GM18873 (cell line): ENCODE results near the gene PRPS2.

ENCODE experiments used
- ATAC-seq: cut with Tn5 transposase; IDR thresholded peaks from one replicate; pipeline ENCODE4 v1.9.1; 2021; ENCODE audit warnings: mild to moderate bottlenecking, moderate library complexity, moderate number of reproducible peaks; ENCODE audit not compliant: unreplicated experiment, low FRiP score

Gene PRPS2

DNA sequence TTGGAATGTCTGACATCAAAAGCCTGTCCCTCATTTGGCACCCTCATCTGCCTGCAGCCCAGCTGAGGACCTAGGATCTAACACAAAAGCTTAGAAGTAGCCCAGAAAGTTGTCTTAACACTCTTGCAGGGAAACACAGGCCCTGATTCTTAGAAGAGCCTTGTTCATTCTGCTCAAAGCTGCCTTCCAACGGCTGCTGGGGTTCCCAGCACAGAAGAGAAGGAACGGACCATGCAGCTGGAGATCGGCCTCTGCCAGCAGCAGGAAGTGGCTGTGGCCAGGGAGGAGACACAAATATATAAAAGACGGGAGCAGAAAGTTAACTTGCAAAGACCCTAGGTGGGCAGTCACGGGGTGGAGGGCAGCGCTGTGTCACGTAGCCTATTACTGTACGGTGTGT, 20.4 kb downstream of the PRPS2 start:
- no peak for ATAC-seq

DNA sequence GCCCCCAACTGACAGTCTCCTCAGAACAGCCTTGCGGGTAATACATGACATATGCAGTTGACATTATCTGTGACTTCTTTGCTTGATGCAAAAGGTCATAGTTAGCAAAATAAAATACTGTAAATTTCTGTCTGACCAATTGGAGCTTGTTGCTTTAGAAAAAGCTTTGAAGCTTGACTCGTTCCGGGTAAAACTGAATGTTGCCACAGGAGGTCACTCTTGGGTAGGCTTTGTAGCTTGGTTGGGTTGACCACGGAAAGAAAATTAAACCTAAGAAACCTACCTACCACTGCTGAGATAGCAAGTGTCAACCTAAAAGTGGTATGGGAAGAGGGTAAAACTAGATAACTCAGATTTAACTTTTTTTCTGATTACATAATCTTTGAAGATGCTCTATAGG, 23.2 kb downstream of the PRPS2 start:
- no peak for ATAC-seq

DNA sequence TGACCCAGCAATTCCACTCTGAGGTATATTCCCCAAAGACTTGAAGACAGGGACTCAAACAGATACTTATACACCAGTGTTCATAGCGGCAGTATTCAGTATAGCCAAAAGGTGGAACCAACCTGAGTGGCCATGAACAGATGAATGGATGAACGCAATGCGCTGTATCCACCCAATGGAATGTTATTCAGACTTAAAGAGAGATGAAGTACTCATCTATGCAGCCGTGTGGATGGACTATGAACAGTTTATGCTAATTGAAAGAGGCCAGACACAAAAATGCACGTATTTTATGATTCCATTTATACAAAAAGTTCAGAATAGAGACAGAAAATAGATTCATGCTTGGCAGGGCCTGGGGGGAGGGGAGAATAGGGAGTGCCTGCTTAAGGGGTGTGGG, 26.3 kb downstream of the PRPS2 start:
- no peak for ATAC-seq

DNA sequence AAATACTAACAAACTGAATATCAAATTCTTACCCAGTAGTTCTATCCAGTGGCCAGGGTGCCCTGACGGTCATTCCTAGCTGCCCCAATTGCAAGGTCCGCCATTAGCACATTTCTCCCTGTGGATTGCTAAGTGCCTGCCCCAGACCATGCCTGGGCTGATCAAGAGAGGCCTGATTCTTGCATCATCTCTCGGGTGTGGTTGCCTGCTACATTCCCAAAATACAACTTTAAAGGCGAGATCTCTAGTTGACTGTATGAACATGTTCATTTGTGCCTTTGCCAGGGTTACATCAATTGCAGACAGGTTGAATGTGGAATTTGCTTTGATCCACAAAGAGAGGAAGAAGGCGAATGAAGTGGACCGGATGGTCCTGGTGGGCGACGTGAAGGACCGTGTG, 28.0 kb downstream of the PRPS2 start:
- no peak for ATAC-seq

DNA sequence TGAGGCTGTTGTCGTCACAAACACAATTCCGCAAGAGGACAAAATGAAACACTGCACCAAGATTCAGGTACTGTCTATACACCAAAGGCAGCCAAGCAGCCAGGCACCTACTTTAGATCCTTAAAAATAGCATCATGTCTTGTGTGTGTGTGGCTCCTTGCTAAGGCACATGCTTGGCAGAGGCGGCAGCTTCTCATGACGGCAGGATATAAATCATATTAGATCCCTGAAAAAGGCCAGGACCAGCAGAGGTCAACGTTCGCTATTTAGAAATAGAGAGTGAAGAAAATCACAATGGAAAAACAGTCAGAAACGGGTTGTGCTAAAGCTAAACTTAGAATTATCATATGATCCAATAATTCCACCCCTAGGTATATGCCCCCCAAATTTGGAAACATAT, 29.5 kb downstream of the PRPS2 start:
- no peak for ATAC-seq

DNA sequence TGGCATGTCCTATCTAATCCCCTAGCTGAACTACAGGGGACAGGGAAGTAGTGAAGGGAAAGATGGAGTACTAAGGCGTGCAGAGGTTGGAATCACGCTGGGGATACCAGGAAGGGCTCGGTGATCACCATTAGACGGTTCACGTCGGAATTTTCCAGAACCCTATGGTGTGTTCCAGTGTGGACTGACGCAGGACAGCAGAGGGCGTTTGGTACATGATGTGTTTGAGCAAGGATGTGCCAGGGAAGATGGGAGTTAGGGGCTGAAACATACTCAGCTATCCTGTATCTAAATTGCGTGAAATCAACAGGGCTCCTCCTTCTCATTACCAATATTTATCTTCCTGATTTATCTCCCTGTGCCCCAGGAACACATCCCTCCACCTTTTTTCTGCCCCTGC, 33.7 kb downstream of the PRPS2 start:
- no peak for ATAC-seq

DNA sequence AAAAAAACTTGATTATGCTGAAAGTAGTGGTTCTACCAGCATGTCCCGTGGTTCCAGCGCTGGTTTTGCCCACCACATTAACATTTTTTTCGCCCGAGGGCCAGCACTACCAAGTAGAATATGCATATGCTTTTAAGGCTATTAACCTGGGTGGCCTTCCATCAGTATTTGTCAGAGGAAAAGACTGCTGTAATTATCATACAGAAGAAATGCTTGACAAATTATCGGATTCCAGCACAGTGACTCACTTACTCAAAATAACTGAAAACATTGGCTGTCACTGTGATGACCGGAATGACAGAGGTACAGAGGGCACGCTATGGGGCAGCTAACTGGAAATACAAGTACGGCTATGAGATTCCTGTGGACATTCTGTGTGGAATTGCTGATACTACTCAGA, 34.6 kb downstream of the PRPS2 start:
- ATAC-seq = no peak

DNA sequence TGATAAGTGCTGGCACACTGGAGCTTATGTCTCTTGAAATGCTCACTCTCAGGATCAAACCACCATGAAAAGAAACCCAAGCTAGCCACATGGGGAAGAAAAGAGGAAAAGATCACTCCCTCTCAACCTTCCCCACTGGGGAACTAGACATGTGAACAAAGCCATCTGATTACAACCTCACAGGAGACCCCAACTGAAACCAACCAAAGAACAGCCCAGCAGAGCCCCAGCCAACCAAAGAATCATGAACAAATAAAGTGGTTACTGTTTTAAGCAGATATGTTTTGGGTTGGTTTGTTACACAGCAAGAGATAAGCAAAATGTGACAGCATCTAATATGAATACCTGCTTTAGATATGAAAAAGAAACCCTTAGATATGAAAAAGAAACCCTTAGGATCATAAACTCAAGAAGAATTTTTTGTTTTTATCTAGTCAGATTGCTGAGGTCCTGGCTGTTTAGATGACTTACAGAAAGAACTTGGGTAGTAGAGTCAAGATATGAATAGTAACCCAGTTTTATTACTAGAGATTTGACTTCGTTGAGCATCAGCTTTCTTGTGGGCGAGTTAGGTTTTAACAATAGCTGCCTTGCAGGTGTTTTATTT, 52.0 kb downstream of the PRPS2 start:
- no peak for ATAC-seq

DNA sequence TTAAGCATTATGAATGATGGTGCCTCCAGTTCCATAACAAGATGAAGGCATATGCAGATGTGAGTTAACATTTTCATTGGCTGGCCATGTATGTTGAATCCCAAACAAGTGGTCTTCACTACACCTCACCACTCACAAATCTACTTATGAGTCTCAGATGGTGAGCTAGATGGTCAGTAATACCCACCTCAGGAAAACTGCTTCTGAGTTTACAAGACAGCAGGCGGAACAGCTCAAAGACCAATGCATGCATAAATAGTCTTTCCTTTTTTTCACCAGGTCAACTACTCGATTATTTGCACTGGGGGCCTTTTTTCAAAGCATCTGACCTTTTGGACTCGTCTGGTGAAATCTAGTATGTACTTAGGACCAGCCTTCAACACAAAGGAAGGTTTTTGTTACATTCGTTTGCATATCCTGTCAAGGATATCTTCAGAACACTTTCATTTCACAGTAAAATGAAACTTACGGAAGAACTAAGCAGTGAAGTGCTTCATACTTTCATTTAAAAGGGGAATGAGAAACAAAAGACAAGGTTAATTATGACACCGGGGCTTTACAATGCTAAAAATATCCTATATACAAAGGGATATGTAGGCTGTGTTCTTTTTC, 52.6 kb downstream of the PRPS2 start:
- ATAC-seq = peak; percentile 91

DNA sequence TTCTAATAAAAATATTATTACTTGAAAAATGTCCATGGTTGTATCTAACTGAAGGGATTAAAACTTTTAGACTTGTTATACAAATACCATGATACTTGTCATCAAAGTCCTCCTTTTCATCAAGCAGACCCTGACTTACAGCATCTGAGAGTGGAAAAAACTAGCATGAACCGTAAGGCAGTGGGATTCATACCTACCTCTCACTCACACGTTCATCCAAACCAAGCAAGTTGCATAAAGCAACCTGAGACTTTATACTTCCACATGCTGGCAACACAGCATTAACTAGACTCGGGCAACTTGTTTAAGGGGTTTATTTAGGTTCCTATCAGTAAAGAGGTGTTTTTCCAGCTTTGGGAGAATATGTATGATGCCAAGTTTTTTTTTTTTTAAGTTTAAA, 53.1 kb downstream of the PRPS2 start:
- no peak for ATAC-seq

DNA sequence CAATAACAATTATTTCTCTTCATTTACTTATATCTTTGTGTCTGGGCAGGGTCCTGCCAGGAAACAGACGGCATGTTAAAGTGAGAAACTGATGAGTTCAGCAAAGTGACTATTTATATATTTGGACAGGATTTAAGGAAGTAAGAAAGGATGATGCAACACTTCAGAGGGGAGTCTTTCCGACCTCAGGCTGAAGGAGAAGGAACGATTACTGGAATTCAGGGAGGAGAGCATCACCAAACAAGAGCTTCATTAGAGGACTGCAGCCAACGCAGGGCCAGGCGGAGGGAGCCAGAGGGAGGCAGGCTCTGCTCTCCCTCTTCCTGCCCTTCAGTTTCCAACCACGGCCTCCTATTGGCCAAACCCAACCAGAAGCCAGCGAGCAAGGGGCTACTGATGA, 74.1 kb downstream of the PRPS2 start:
- ATAC-seq = no peak

DNA sequence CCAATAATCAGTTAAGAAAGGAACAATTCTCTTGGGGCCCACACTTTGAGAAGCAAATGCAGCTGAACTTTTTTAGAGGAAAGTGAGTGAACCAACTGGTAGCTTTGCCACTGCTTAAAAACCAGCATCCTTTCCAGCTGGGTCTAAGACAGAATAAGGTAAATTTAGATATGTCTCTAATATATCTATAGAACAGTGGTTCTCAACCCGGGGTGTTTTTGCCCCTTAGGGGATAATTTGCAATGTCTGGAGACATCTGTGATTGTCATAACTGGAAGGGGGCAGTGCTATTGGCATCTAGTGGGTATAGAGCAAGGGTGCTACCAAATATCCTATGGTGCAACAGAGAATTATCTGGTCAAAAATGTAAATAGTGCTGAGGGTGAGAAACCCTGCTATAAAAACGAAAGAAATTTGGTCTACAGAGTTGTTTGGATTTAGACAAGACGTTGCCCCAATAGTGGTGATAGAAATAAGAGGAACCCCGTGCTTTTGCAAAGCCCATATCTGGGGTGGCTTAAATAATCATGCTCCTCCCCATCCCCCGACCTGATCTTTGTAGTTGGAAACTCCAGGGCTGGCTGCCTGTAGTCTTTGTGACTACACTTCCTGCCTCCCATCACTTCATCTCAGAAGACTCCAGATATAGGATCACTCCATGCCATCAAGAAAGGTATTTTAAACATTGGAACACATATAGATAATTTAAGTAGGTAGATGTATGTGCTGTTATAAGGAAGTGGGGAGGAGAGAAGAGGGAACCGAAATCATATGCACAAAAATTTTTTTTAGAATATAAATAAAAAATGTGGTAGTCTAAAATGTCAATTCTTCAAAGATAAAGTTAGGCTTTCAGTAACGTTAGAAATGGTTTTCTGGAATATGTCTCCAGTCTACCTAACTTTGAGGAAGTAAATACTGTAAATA, 75.5 kb downstream of the PRPS2 start, which contains the start of gene TLR7:
TSS of gene TLR7 (plus strand) at position 622 of the 927 bp plus-strand sequence. CDS start 507 bp downstream, outside the sequence.
- ATAC-seq = no peak

DNA sequence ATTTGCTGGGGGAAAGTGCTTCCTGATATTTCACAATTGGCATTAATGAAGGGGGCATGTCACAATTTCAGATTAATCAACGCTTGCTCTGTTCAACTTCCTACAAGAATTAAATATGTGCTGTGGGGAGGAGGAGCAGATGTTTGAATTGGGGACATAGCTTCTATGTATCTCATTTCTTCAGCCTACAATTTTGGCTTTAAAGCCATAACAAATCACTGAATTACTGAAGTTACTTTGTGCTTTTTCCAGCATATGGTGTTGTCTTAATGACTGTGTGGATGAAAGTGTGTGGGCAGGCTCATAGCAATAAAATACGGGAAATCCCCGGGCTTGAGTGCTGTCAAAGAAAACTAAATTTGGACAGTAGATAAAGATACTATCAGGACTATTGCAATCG, 76.5 kb downstream of the PRPS2 start:
- no peak for ATAC-seq

DNA sequence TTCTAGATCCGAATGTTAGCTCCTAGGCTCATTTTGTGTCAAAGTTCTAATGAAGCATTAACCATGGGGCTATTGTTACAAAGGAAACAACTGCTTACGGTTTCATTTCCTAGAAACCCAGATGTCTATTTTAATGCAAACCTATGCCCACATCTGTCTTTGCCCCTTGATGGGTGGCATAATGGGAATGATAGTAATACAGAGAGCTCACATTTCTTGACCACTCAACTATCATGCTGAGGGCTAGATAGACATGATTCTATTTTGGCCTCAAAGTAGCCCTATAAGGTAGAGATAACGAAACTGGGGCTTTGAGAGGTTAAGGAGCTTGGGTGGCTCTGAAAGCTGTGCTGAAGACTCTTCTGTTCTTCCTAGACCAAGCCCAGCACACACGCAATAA, 77.5 kb downstream of the PRPS2 start:
- ATAC-seq = peak; percentile 75

DNA sequence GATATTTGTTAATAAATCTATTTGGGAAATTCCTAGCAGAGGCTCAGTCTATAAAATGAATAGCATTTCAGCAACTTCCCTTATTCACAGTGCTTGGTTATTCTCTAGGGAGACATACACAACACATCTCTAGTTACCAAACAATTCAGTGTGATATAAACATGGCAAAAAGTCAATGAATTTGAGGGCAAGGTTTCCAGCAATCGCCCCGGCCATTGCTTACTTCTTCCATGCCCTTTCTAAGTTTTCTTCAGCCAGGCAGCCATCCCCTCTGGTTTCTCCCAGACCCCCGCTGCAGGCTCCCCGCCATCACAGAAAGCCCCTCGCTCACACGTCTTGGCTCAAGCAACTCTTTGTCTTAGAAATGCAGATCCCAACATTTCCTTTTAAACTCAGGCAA, 80.0 kb downstream of the PRPS2 start:
- ATAC-seq = no peak

DNA sequence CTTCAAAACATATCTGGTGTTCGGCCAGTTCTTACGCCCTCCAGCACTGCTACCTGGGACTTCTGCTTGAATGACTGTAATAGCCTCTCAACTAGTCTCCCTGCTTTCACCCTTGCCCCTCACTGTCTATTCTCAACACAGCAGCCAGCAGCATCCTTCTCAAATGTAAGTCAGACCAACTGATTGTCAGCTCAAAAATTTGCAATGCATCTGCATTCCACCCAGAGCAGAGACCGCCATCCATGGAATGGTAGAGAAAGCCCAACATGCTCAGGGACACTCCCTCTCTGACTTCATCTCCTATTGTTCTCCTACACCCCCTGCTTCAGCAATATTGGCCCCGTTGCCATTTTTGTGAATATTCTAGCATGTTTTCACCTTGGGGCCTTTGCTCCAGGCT, 81.5 kb downstream of the PRPS2 start:
- ATAC-seq = no peak
